ENCODE results near the gene COPZ1.

DNA sequence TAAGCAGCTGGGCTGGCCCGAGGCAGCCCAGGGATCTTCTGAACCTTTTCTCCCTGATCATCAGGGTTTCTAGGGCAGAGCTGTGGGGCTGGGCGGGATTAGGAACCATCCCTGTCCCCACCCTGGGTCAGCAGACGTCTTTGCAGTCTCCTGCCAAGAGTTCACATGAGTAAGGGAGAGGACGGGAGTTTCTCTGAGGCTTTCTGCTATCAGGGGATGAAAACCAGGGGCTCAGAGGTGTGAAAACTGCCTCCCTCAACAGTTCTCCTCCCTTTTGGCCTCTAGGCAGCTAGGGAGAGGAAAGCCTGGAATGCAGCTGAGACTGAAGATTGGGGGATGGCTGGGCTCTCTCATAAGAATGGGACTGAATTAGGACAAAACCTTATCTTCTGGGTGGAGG lies 51.7 kb downstream of the COPZ1 start:
- TF ChIP-seq, protein P1, sequence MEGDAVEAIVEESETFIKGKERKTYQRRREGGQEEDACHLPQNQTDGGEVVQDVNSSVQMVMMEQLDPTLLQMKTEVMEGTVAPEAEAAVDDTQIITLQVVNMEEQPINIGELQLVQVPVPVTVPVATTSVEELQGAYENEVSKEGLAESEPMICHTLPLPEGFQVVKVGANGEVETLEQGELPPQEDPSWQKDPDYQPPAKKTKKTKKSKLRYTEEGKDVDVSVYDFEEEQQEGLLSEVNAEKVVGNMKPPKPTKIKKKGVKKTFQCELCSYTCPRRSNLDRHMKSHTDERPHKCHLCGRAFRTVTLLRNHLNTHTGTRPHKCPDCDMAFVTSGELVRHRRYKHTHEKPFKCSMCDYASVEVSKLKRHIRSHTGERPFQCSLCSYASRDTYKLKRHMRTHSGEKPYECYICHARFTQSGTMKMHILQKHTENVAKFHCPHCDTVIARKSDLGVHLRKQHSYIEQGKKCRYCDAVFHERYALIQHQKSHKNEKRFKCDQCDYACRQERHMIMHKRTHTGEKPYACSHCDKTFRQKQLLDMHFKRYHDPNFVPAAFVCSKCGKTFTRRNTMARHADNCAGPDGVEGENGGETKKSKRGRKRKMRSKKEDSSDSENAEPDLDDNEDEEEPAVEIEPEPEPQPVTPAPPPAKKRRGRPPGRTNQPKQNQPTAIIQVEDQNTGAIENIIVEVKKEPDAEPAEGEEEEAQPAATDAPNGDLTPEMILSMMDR (IDR thresholded peaks at IDR 0.05), result no peak
- TF ChIP-seq POLR2A (IDR thresholded peaks at IDR 0.05), result no peak

Data from thyroid gland (tissue), 4 donors.